Astrocyte of the cerebellum (primary cell): ENCODE results near the gene KCTD6.

ENCODE experiments used
- DNase-seq: peaks from one replicate; pipeline ENCODE4 v3.0.0-alpha.2; 2011; ENCODE audit warnings: low read depth
- H3K4me3 ChIP-seq: 2 replicates; pipeline ENCODE4 v1.5.1; 2011; ENCODE audit warnings: mild to moderate bottlenecking, low read depth, low read length, moderate library complexity
- CTCF ChIP-seq: IDR thresholded peaks from 2 replicates; pipeline ENCODE4 v1.5.1; 2012; ENCODE audit warnings: low read length, low read depth, moderate library complexity, mild to moderate bottlenecking; ENCODE audit errors: missing control alignments
- in situ Hi-C: cut with HindIII; loops from 2 replicates; pipeline ENCODE4 v1.10.0; 2017; ENCODE audit warnings: low sequenced_read_pairs

Gene KCTD6

GRCh38 chr3:58474348-58474911 is 17.5 kb upstream of the KCTD6 start:
- DNase-seq: no peak
- TF ChIP-seq CTCF: no peak
- in situ Hi-C loops: no loop called here
- no peak overlapping the region for H3K4me3 ChIP-seq

GRCh38 chr3:58474967-58475578 is 16.8 kb upstream of the KCTD6 start:
- TF ChIP-seq CTCF: no peak
- no peak for DNase-seq
- H3K4me3 ChIP-seq: no peak overlapping the region
- in situ Hi-C loops: no loop called here

- H3K4me3 ChIP-seq: no peak overlapping the region
These were observed 13.1 kb upstream of the KCTD6 start for GRCh38 chr3:58478781-58479180.

GRCh38 chr3:58480309-58480708 is 11.6 kb upstream of the KCTD6 start:
- no peak for TF ChIP-seq CTCF
- DNase-seq: no peak
- in situ Hi-C loops: no loop called here
- no peak overlapping the region for H3K4me3 ChIP-seq

More at GRCh38 chr3:58478781-58479180, 13.1 kb upstream of the KCTD6 start:
- DNase-seq: no peak
- in situ Hi-C loops: no loop called here
- TF ChIP-seq CTCF: no peak

- in situ Hi-C loops: no loop called here
- no peak for TF ChIP-seq CTCF
- no peak overlapping the region for H3K4me3 ChIP-seq
These were observed 8.8 kb upstream of the KCTD6 start for GRCh38 chr3:58482917-58483636.

GRCh38 chr3:58484045-58484721 is 7.7 kb upstream of the KCTD6 start:
- no peak for DNase-seq
- TF ChIP-seq CTCF: no peak
- in situ Hi-C loops: no loop called here
- no peak overlapping the region for H3K4me3 ChIP-seq

More at GRCh38 chr3:58482917-58483636, 8.8 kb upstream of the KCTD6 start:
- DNase-seq: no peak
